ENCODE measurements around the gene SH3RF2.
A peak's percentile ranks its signal among the peaks of the same experiment; 100 is the strongest.

- TF ChIP-seq POLR2AphosphoS5 (IDR thresholded peaks at IDR 0.05; ENCODE audit: borderline replicate concordance, low read depth, low read length): peak; percentile 17; the same call in 1 of the 2 replicates
- TF ChIP-seq FOXP2 (optimal IDR thresholded peaks at IDR 0.05; ENCODE audit: control extremely low read depth, extremely low read length, insufficient read depth): no peak
These were observed 167.2 kb downstream of the SH3RF2 start for GRCh38 chr5:146103594-146103993.
